ENCODE data around the gene TGM3. TPM values are rescaled to one million over a fixed set of nuclear protein-coding genes. Genes with fewer than 3 reads are reported as not detected.

TGM3 gene
- total and polyA plus RNA-seq, 4 donors, result 0.41 to 1.5 (median 0.52) TPM

- Histone ChIP-seq H3K36me3 (ENCODE audit: control insufficient read depth in 4 of 4, insufficient read depth in 4 of 4, low read length in 4 of 4) (no peaks in the 10 kb centered on the region), H3K9me3 (ENCODE audit: control insufficient read depth in 4 of 4, insufficient read depth in 3 of 4, low read length in 3 of 4) (peaks cover 0 to 2% (median 0%) of the 10 kb centered on the region in 4 donors), H3K27ac (ENCODE audit: low read depth in 1 of 2, low read length in 1 of 2) (no peak overlapping the region), H3K9ac (ENCODE audit: insufficient read depth in 1 of 2, low read length in 2 of 2) (no peak overlapping the region), H3K4me3 (no peak overlapping the region), H3K27me3 (ENCODE audit: control insufficient read depth in 3 of 3, insufficient read depth in 3 of 3, low read length in 2 of 3) (no peaks in the 10 kb centered on the region), H3K4me1 (ENCODE audit: control insufficient read depth in 5 of 5, insufficient read depth in 5 of 5, low read length in 5 of 5) (no peaks in the 10 kb centered on the region)
- ATAC-seq (ENCODE audit: insufficient read depth, low FRiP score) (no peak), DNase-seq (no peak)
- 87 to 90% methylated on average over 6 of the region's 6 CpGs for WGBS, 2 donors
- no peak for TF ChIP-seq CTCF (IDR thresholded peaks at IDR 0.05; ENCODE audit: control extremely low read depth, extremely low read depth)
Measured at GRCh38 chr20:2340823-2341222, 45.0 kb downstream of the TGM3 start.

- ATAC-seq (ENCODE audit: insufficient read depth, low FRiP score) (no peak), DNase-seq (no peak)
- WGBS, 2 donors, result 83 to 84% methylated on average over 7 of the region's 7 CpGs
- Histone ChIP-seq H3K27ac (ENCODE audit: low read depth in 1 of 2, low read length in 1 of 2) (no peak overlapping the region), H3K4me3 (no peak overlapping the region), H3K9ac (ENCODE audit: insufficient read depth in 1 of 2, low read length in 2 of 2) (no peak overlapping the region), H3K4me1 (ENCODE audit: control insufficient read depth in 5 of 5, insufficient read depth in 5 of 5, low read length in 5 of 5) (no peaks in the 10 kb centered on the region), H3K36me3 (ENCODE audit: control insufficient read depth in 4 of 4, insufficient read depth in 4 of 4, low read length in 4 of 4) (no peaks in the 10 kb centered on the region), H3K9me3 (ENCODE audit: control insufficient read depth in 4 of 4, insufficient read depth in 3 of 4, low read length in 3 of 4) (peaks cover 0 to 2% (median 0%) of the 10 kb centered on the region in 4 donors), H3K27me3 (ENCODE audit: control insufficient read depth in 3 of 3, insufficient read depth in 3 of 3, low read length in 2 of 3) (no peaks in the 10 kb centered on the region)
- no peak for TF ChIP-seq CTCF (IDR thresholded peaks at IDR 0.05; ENCODE audit: control extremely low read depth, extremely low read depth)
Measured at GRCh38 chr20:2341336-2341735, 45.5 kb downstream of the TGM3 start.

- Histone ChIP-seq H3K27ac (ENCODE audit: low read depth in 1 of 2, low read length in 1 of 2) (no peak overlapping the region), H3K27me3 (ENCODE audit: control insufficient read depth in 3 of 3, insufficient read depth in 3 of 3, low read length in 2 of 3) (no peaks in the 10 kb centered on the region), H3K9me3 (ENCODE audit: control insufficient read depth in 4 of 4, insufficient read depth in 3 of 4, low read length in 3 of 4) (peaks cover 0 to 2% (median 0%) of the 10 kb centered on the region in 4 donors), H3K36me3 (ENCODE audit: control insufficient read depth in 4 of 4, insufficient read depth in 4 of 4, low read length in 4 of 4) (no peaks in the 10 kb centered on the region), H3K9ac (ENCODE audit: insufficient read depth in 1 of 2, low read length in 2 of 2) (no peak overlapping the region), H3K4me1 (ENCODE audit: control insufficient read depth in 5 of 5, insufficient read depth in 5 of 5, low read length in 5 of 5) (no peaks in the 10 kb centered on the region), H3K4me3 (no peak overlapping the region)
- no peak for ATAC-seq (ENCODE audit: insufficient read depth, low FRiP score)
- TF ChIP-seq CTCF (IDR thresholded peaks at IDR 0.05; ENCODE audit: control extremely low read depth, extremely low read depth), result no peak
- 63 to 92% methylated on average over 3 of the region's 3 CpGs for WGBS, 2 donors
- no peak for DNase-seq
Measured at GRCh38 chr20:2342243-2342642, 46.4 kb downstream of the TGM3 start.

GRCh38 chr20:2346188-2346587 lies 50.4 kb downstream of the TGM3 start:
- ATAC-seq (ENCODE audit: insufficient read depth, low FRiP score), result no peak
- WGBS, 2 donors, result 58 to 80% methylated on average over 3 of the region's 3 CpGs
- no peaks in the 10 kb centered on the region for H3K36me3 ChIP-seq (ENCODE audit: control insufficient read depth in 4 of 4, insufficient read depth in 4 of 4, low read length in 4 of 4)
- no peaks in the 10 kb centered on the region for H3K4me1 ChIP-seq (ENCODE audit: control insufficient read depth in 5 of 5, insufficient read depth in 5 of 5, low read length in 5 of 5)
- TF ChIP-seq CTCF (IDR thresholded peaks at IDR 0.05; ENCODE audit: control extremely low read depth, extremely low read depth), result no peak
- H3K27me3 ChIP-seq (ENCODE audit: control insufficient read depth in 3 of 3, insufficient read depth in 3 of 3, low read length in 2 of 3), result no peaks in the 10 kb centered on the region
- no peak overlapping the region for H3K4me3 ChIP-seq
- H3K27ac ChIP-seq (ENCODE audit: low read depth in 1 of 2, low read length in 1 of 2), result no peak overlapping the region
- no peak overlapping the region for H3K9ac ChIP-seq (ENCODE audit: insufficient read depth in 1 of 2, low read length in 2 of 2)
- DNase-seq, result no peak
- H3K9me3 ChIP-seq (ENCODE audit: control insufficient read depth in 4 of 4, insufficient read depth in 3 of 4, low read length in 3 of 4), result peaks cover 0 to 2% (median 0%) of the 10 kb centered on the region in 4 donors
